ENCODE data around the gene CREB5.

CREB5 gene

DNA sequence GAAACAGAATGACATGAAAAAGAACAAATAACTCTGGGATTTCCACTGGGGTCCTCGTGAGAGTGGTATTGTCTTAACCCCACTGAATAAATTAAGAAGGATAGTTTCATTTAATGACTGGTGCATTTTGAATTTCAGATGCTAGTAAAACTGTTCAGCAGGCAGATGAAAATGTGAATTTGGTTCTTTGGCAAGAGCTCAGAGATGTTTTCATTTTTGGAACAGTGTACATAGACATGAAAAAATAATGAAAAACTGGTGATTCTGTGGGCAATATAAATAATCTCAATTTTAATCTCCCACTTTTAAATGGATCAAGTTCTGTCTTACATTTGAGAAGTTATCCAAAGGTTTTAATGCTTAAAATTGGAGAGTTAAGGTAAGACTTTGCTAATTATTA, 461.7 kb downstream of the CREB5 start:
- Histone ChIP-seq H3K4me3 (ENCODE audit: low read length, poor library complexity, severe bottlenecking) (no peak overlapping the region), H3K9me3 (ENCODE audit: insufficient read depth, low read depth, low read length) (no peaks in the 10 kb centered on the region), H4K20me1 (ENCODE audit: insufficient read depth, low read length, poor library complexity, severe bottlenecking) (no peaks in the 10 kb centered on the region), H2AFZ (ENCODE audit: low read length) (no peak overlapping the region), H3F3A (ENCODE audit: low read depth) (no peaks in the 10 kb centered on the region), H3K4me1 (ENCODE audit: insufficient read depth, low read length, poor library complexity, severe bottlenecking) (no peaks in the 10 kb centered on the region), H3K36me3 (ENCODE audit: insufficient read depth, low read length) (no peaks in the 10 kb centered on the region), H3K9me2 (replicated peaks; ENCODE audit: low read depth, low read length) (no peaks in the 10 kb centered on the region), H3K27me3 (ENCODE audit: insufficient read depth, low read length, poor library complexity, severe bottlenecking) (no peaks in the 10 kb centered on the region), H3K9ac (ENCODE audit: low read depth, low read length, poor library complexity, severe bottlenecking) (no peak overlapping the region), H3K79me2 (ENCODE audit: insufficient read depth, low read length) (no peaks in the 10 kb centered on the region), H3K4me2 (ENCODE audit: low read depth, low read length, poor library complexity, severe bottlenecking) (no peak overlapping the region)
- TF ChIP-seq, protein P1, sequence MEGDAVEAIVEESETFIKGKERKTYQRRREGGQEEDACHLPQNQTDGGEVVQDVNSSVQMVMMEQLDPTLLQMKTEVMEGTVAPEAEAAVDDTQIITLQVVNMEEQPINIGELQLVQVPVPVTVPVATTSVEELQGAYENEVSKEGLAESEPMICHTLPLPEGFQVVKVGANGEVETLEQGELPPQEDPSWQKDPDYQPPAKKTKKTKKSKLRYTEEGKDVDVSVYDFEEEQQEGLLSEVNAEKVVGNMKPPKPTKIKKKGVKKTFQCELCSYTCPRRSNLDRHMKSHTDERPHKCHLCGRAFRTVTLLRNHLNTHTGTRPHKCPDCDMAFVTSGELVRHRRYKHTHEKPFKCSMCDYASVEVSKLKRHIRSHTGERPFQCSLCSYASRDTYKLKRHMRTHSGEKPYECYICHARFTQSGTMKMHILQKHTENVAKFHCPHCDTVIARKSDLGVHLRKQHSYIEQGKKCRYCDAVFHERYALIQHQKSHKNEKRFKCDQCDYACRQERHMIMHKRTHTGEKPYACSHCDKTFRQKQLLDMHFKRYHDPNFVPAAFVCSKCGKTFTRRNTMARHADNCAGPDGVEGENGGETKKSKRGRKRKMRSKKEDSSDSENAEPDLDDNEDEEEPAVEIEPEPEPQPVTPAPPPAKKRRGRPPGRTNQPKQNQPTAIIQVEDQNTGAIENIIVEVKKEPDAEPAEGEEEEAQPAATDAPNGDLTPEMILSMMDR (conservative IDR thresholded peaks at IDR 0.05; ENCODE audit: low read length) = no peak
- no peak for TF ChIP-seq EZH2phosphoT487 (IDR thresholded peaks at IDR 0.05; ENCODE audit: borderline replicate concordance)

All from Loucy (cell line).